ENCODE data around the gene FADS2. TPM values are rescaled to one million over a fixed set of nuclear protein-coding genes. Genes with fewer than 3 reads are reported as not detected.

The FADS2 gene
- total and polyA plus RNA-seq, 7 donors = 3.6 to 50.2 (median 21.7) TPM

- Histone ChIP-seq H3K27me3 (no peaks in the 10 kb centered on the region), H3K27ac (peak overlapping the region in 1 of 4 donors; percentile 24), H3K36me3 (peaks cover 0 to 38% (median 8%) of the 10 kb centered on the region in 4 donors), H3K4me3 (no peak overlapping the region), H3K9me3 (no peaks in the 10 kb centered on the region), H3K4me1 (peaks cover 0 to 25% (median 14%) of the 10 kb centered on the region in 4 donors)
- intact Hi-C loops (cut with DNase I) = no loop called here
- TF ChIP-seq POLR2A (IDR thresholded peaks at IDR 0.05) (no peak), POLR2AphosphoS5 (IDR thresholded peaks at IDR 0.05) (no peak), EP300 (IDR thresholded peaks at IDR 0.05) (no peak)
- TF ChIP-seq, protein P1, sequence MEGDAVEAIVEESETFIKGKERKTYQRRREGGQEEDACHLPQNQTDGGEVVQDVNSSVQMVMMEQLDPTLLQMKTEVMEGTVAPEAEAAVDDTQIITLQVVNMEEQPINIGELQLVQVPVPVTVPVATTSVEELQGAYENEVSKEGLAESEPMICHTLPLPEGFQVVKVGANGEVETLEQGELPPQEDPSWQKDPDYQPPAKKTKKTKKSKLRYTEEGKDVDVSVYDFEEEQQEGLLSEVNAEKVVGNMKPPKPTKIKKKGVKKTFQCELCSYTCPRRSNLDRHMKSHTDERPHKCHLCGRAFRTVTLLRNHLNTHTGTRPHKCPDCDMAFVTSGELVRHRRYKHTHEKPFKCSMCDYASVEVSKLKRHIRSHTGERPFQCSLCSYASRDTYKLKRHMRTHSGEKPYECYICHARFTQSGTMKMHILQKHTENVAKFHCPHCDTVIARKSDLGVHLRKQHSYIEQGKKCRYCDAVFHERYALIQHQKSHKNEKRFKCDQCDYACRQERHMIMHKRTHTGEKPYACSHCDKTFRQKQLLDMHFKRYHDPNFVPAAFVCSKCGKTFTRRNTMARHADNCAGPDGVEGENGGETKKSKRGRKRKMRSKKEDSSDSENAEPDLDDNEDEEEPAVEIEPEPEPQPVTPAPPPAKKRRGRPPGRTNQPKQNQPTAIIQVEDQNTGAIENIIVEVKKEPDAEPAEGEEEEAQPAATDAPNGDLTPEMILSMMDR (IDR thresholded peaks at IDR 0.05) = no peak
- 94 to 95% methylated on average over 8 of the region's 8 CpGs for WGBS, 2 donors
- no peak for DNase-seq
Observed at GRCh38 chr11:61836193-61836592, 8.1 kb downstream of the FADS2 start.

- intact Hi-C loops (cut with DNase I) = no loop called here
- Histone ChIP-seq H3K27me3 (no peaks in the 10 kb centered on the region), H3K4me3 (no peak overlapping the region), H3K4me1 (peaks cover 0 to 15% (median 12%) of the 10 kb centered on the region in 4 donors), H3K9me3 (no peaks in the 10 kb centered on the region), H3K36me3 (peaks cover 0 to 51% (median 9%) of the 10 kb centered on the region in 4 donors), H3K27ac (no peak overlapping the region)
- TF ChIP-seq, protein P1 (IDR thresholded peaks at IDR 0.05) = no peak
- TF ChIP-seq POLR2AphosphoS5 (IDR thresholded peaks at IDR 0.05) (no peak), POLR2A (IDR thresholded peaks at IDR 0.05) (no peak), EP300 (IDR thresholded peaks at IDR 0.05) (no peak)
- DNase-seq = no peak
- 87 to 93% methylated on average over 15 of the region's 15 CpGs for WGBS, 2 donors
Observed at GRCh38 chr11:61837411-61838005, 9.4 kb downstream of the FADS2 start.

DNA sequence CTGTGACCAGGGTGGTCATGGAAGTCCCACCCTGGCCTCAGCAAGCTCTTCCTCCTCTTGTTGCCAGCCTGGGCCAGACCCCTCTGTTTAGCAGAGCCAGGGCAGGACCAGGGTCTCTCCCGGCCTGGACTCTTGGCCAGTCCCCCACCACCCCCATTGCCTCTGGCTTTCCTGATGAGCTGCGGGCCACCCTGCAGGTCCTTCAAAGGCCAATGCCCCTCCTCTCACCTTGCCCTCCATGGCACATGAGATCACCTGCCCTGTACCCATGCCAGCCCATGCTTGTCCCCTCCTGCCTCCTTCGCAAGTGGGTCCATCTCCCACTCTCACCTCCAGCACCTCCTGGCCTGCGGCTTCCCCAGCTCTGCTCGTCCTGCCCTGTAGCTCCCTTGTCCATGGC is 10.4 kb downstream of the FADS2 start:
- WGBS, 2 donors = 87 to 96% methylated on average over 5 of the region's 5 CpGs
- no peaks in the 10 kb centered on the region for H3K9me3 ChIP-seq
- TF ChIP-seq EP300 (IDR thresholded peaks at IDR 0.05) (no peak), POLR2A (IDR thresholded peaks at IDR 0.05) (no peak), POLR2AphosphoS5 (IDR thresholded peaks at IDR 0.05) (no peak)
- TF ChIP-seq, protein P1 (IDR thresholded peaks at IDR 0.05) = no peak
- intact Hi-C loops (cut with DNase I) = no loop called here
- no peak for DNase-seq
- H3K36me3 ChIP-seq = peaks cover 0 to 61% (median 9%) of the 10 kb centered on the region in 4 donors
- H3K4me1 ChIP-seq = peaks cover 0 to 15% (median 12%) of the 10 kb centered on the region in 4 donors
- no peak overlapping the region for H3K27ac ChIP-seq
- H3K27me3 ChIP-seq = no peaks in the 10 kb centered on the region
- no peak overlapping the region for H3K4me3 ChIP-seq

GRCh38 chr11:61838921-61839320 is 10.8 kb downstream of the FADS2 start:
- no peak for DNase-seq
- intact Hi-C loops (cut with DNase I) = no loop called here
- Histone ChIP-seq H3K9me3 (no peaks in the 10 kb centered on the region), H3K4me1 (peaks cover 0 to 15% (median 12%) of the 10 kb centered on the region in 4 donors), H3K36me3 (peaks cover 0 to 65% (median 9%) of the 10 kb centered on the region in 4 donors), H3K4me3 (no peak overlapping the region), H3K27ac (no peak overlapping the region), H3K27me3 (no peaks in the 10 kb centered on the region)
- WGBS, 2 donors = 88 to 91% methylated on average over 10 of the region's 10 CpGs
- TF ChIP-seq POLR2A (IDR thresholded peaks at IDR 0.05) (no peak), POLR2AphosphoS5 (IDR thresholded peaks at IDR 0.05) (no peak), EP300 (IDR thresholded peaks at IDR 0.05) (no peak)
- TF ChIP-seq, protein P1 (IDR thresholded peaks at IDR 0.05) = no peak
